ENCODE measurements around the gene CFAP46. TPM values are rescaled to one million over a fixed set of nuclear protein-coding genes. Genes with fewer than 3 reads are reported as not detected.

CFAP46 gene
- total RNA-seq, 1 donor from 2014 or later = 4.4 TPM

GRCh38 chr10:132869621-132870020 lies 72.7 kb downstream of the CFAP46 start:
- Mint-ChIP-seq H3K27ac (ENCODE audit: unreplicated experiment) (no peak overlapping the region), H3K27me3 (ENCODE audit: low read depth) (peaks cover 31% of the 10 kb centered on the region), H3K4me3 (no peak overlapping the region), H3K36me3 (ENCODE audit: low read depth) (no peaks in the 10 kb centered on the region), H3K9me3 (peaks cover 4% of the 10 kb centered on the region), H3K4me1 (peaks cover 14% of the 10 kb centered on the region)
- no peak for TF ChIP-seq CTCF (conservative IDR thresholded peaks at IDR 0.05)
- no peak for DNase-seq (ENCODE audit: low read depth, low spot score)

- Mint-ChIP-seq H3K27me3 (ENCODE audit: low read depth) (peaks cover 29% of the 10 kb centered on the region), H3K4me1 (peaks cover 15% of the 10 kb centered on the region), H3K27ac (ENCODE audit: unreplicated experiment) (no peak overlapping the region), H3K36me3 (ENCODE audit: low read depth) (no peaks in the 10 kb centered on the region), H3K4me3 (no peak overlapping the region), H3K9me3 (peaks cover 4% of the 10 kb centered on the region)
- DNase-seq (ENCODE audit: low read depth, low spot score) = no peak
- no peak for TF ChIP-seq CTCF (conservative IDR thresholded peaks at IDR 0.05)
Measured at GRCh38 chr10:132868995-132869394, 73.4 kb downstream of the CFAP46 start.

GRCh38 chr10:132867801-132868644 lies 74.3 kb downstream of the CFAP46 start:
- Mint-ChIP-seq H3K4me1 (peaks cover 23% of the 10 kb centered on the region), H3K27me3 (ENCODE audit: low read depth) (peaks cover 29% of the 10 kb centered on the region), H3K27ac (ENCODE audit: unreplicated experiment) (no peak overlapping the region), H3K4me3 (no peak overlapping the region), H3K36me3 (ENCODE audit: low read depth) (no peaks in the 10 kb centered on the region), H3K9me3 (peaks cover 4% of the 10 kb centered on the region)
- no peak for TF ChIP-seq CTCF (conservative IDR thresholded peaks at IDR 0.05)
- DNase-seq (ENCODE audit: low read depth, low spot score) = no peak

DNA sequence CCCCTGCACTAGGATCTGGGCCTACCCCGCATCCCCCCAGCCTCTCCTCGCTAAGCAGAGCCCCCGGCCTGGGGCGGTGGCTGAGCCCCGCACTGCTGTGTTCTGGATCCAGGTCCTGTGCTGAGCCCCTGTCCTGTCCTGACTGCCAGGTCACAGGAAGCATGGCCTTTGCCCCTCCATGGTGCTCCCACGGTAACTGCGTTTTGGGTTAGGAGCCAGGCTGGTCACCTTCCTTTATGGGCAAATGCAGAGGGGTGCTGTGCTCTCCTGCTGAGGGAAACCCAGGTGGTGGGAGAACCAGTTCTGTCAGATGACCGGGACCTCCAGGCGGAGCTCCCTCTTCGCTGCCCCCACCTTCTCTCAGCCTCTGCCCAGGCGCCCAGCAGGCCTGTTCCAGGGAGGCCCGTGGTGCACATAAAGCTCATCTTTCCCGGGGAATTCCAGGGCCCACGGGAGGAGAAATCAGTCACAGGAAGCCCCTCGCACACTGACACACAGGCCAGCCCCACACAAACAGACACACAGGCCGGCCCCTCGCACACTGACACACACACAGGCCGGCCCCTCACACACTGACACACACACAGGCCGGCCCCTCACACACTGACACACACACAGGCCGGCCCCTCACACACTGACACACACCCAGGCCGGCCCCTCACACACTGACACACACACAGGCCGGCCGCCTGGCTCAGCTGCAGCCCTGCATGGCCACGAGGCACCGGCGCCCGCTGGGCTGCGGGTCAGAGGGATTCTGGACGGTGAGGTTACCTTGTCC lies 75.6 kb downstream of the CFAP46 start:
- Mint-ChIP-seq H3K9me3 (peaks cover 4% of the 10 kb centered on the region), H3K4me3 (no peak overlapping the region), H3K27ac (ENCODE audit: unreplicated experiment) (no peak overlapping the region), H3K4me1 (peaks cover 29% of the 10 kb centered on the region), H3K36me3 (ENCODE audit: low read depth) (no peaks in the 10 kb centered on the region), H3K27me3 (ENCODE audit: low read depth) (peaks cover 25% of the 10 kb centered on the region)
- no peak for DNase-seq (ENCODE audit: low read depth, low spot score)
- no peak for TF ChIP-seq CTCF (conservative IDR thresholded peaks at IDR 0.05)

DNA sequence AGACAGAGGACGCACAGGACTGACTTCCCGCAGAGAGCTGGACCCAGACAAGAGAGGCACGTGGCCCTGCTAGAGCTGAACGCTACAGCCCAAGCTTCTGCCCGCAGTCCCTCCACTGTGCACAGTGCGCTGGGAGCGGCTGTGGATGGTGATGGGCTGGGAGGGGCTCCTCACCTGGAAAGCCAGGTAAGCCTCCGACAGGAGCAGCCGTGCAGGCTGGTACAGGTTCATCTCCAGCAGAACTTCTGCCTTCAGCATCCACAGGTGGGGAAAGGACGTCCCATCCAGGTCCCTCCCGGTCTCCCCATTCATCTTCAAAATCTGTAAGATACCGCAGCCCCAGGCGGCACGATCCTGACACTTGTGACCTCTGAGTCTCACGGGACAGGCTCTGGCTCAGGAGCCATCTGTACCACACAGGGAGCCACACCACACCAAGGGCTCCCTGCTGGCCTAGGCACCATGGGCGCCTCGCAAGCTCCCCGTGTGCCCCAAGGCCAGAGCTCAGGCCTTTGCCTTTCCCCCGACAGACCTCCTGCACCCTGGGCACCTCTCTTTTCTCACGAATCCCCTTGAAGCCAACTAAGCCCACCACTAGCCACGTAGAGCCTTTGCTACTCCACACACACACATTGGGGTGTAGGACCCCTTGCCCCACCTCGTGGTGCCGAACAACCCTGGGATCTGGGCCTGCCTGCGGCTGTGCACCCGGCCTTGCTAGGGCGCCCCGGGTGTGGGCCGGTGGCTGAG lies 76.3 kb downstream of the CFAP46 start:
- Mint-ChIP-seq H3K36me3 (ENCODE audit: low read depth) (no peaks in the 10 kb centered on the region), H3K27me3 (ENCODE audit: low read depth) (peaks cover 18% of the 10 kb centered on the region), H3K9me3 (no peaks in the 10 kb centered on the region), H3K4me3 (no peak overlapping the region), H3K27ac (ENCODE audit: unreplicated experiment) (no peak overlapping the region), H3K4me1 (peaks cover 29% of the 10 kb centered on the region)
- no peak for DNase-seq (ENCODE audit: low read depth, low spot score)
- TF ChIP-seq CTCF (conservative IDR thresholded peaks at IDR 0.05) = no peak

Data from neural crest cell (in vitro differentiated cells).